Keratinocyte (primary cell): ENCODE results near the gene ANKRD28. TPM values are rescaled to one million over a fixed set of nuclear protein-coding genes. Genes with fewer than 3 reads are reported as not detected.
A peak's percentile ranks its signal among the peaks of the same experiment; 100 is the strongest.

Source experiments
- DNase-seq: peaks from one replicate; pipeline ENCODE4 v3.0.0-alpha.2; 2011; ENCODE audit warnings: low read depth, missing footprints, low spot score
- FAIRE-seq: peaks from 2 replicates; lab custom pipeline; 2011; peaks lifted over from hg19 to GRCh38; lab: Jason Lieb, UNC
- H2AFZ ChIP-seq: 2 replicates; pipeline ENCODE4 v1.6.0; 2012; ENCODE audit warnings: low read length, control low read depth, inconsistent platforms; ENCODE audit not compliant: control insufficient read depth
- H3K27ac ChIP-seq: 2 replicates; pipeline ENCODE4 v1.5.1; 2011; ENCODE audit warnings: low read length; ENCODE audit not compliant: control insufficient read depth, insufficient read depth
- H3K27me3 ChIP-seq: 3 replicates; pipeline ENCODE4 v1.6.0; 2011; ENCODE audit warnings: low read length; ENCODE audit not compliant: control insufficient read depth, insufficient read depth; ENCODE audit errors: extremely low read depth
- H3K36me3 ChIP-seq, 2 experiments: 2 replicates in 1 of 2; 3 replicates in 1 of 2; pipeline ENCODE4 v1.5.1; 2011; ENCODE audit warnings: low read length in 2 of 2, mild to moderate bottlenecking in 1 of 2; ENCODE audit not compliant: control insufficient read depth in 2 of 2, insufficient read depth in 2 of 2; ENCODE audit errors: extremely low read depth in 1 of 2
- H3K4me1 ChIP-seq: 3 replicates; pipeline ENCODE4 v1.5.1; 2011; ENCODE audit warnings: low read length; ENCODE audit not compliant: control insufficient read depth, insufficient read depth; ENCODE audit errors: extremely low read depth
- H3K4me2 ChIP-seq: 3 replicates; pipeline ENCODE4 v1.6.0; 2011; ENCODE audit warnings: low read depth, low read length; ENCODE audit not compliant: control insufficient read depth, insufficient read depth; ENCODE audit errors: extremely low read depth
- H3K4me3 ChIP-seq, 3 experiments: fragments of 200-600 bp in 1 of 3; sonication (generic) in 1 of 3; 2 replicates in 2 of 3; 3 replicates in 1 of 3; pipeline ENCODE4 v1.5.1; 2011 to 2016; ENCODE audit warnings: low read length in 3 of 3, mild to moderate bottlenecking in 3 of 3, control low read depth in 2 of 3, inconsistent platforms in 1 of 3, low read depth in 1 of 3, mixed read lengths in 1 of 3, mixed run types in 1 of 3, moderate library complexity in 1 of 3; ENCODE audit not compliant: control insufficient read depth in 2 of 3, insufficient read depth in 2 of 3; ENCODE audit errors: extremely low read depth in 1 of 3
- H3K79me2 ChIP-seq: 2 replicates; pipeline ENCODE4 v1.6.0; 2012; ENCODE audit warnings: low read length; ENCODE audit not compliant: control insufficient read depth, insufficient read depth
- H3K9ac ChIP-seq: 3 replicates; pipeline ENCODE4 v1.6.0; 2011; ENCODE audit warnings: low read length; ENCODE audit not compliant: control insufficient read depth, insufficient read depth; ENCODE audit errors: extremely low read depth
- H3K9me1 ChIP-seq: 3 replicates; pipeline ENCODE4 v1.6.0; 2011; ENCODE audit warnings: low read length; ENCODE audit not compliant: control insufficient read depth, insufficient read depth; ENCODE audit errors: extremely low read depth
- H3K9me3 ChIP-seq: 2 replicates; pipeline ENCODE4 v1.5.1; 2012; ENCODE audit warnings: low read depth, low read length; ENCODE audit not compliant: control insufficient read depth
- H4K20me1 ChIP-seq: 3 replicates; pipeline ENCODE4 v1.6.0; 2011; ENCODE audit warnings: low read length; ENCODE audit not compliant: control insufficient read depth, insufficient read depth; ENCODE audit errors: extremely low read depth
- CTCF ChIP-seq, 3 experiments: IDR thresholded peaks in 1 of 3; conservative IDR thresholded peaks in 1 of 3; optimal IDR thresholded peaks in 1 of 3; 2 replicates in 2 of 3; 3 replicates in 1 of 3; pipeline versions ENCODE3 to v1.5.1; 2011; ENCODE audit warnings: low read length in 3 of 3, mild to moderate bottlenecking in 3 of 3, moderate library complexity in 2 of 3, control low read depth in 1 of 3, inconsistent platforms in 1 of 3; ENCODE audit not compliant: insufficient read depth in 2 of 3; ENCODE audit errors: extremely low read depth in 1 of 3
- EZH2 ChIP-seq: IDR thresholded peaks from one replicate; pipeline ENCODE4 v1.6.1; 2012; ENCODE audit warnings: inconsistent platforms, mild to moderate bottlenecking, low read length, moderate library complexity
- dilution Hi-C: fragments of 300-500 bp; cut with MboI; formaldehyde crosslinking; loops from one replicate; pipeline ENCODE4 v1.7.0; 2020; ENCODE audit warnings: low sequenced_read_pairs; ENCODE audit not compliant: extremely low pct_ligation_motif_present
- polyA plus RNA-seq, 5 experiments: library from polyadenylated mRNA; depleted of rRNA in 3 of 5; stranded (reverse) in 3 of 5; stranded (forward) in 1 of 5; unstranded in 1 of 5; fragments of >200 nt; gene quantifications; 1 replicate in 1 of 5; 2 replicates in 3 of 5; 3 replicates in 1 of 5; pipeline versions ENCODE4 v1.2.1 to v1.2.3, GENCODE V29; 2011 to 2012; ENCODE audit warnings: missing spikeins in 2 of 5, low read depth in 1 of 5, low replicate concordance in 1 of 5

Gene ANKRD28
- polyA plus RNA-seq, 1 donor (not counting 4 experiments of a cell fraction or from before 2014, with no cell fraction given) = 32.7 TPM

GRCh38 chr3:15637131-15637951, 160.4 kb downstream of the ANKRD28 start:
- H3K36me3 ChIP-seq = no peaks in the 10 kb centered on the region
- H3K4me2 ChIP-seq = no peak overlapping the region
- dilution Hi-C loops = no loop called here
- peaks cover 18% of the 10 kb centered on the region for H3K4me1 ChIP-seq
- H2AFZ ChIP-seq = no peak overlapping the region
- TF ChIP-seq EZH2 = no peak
- H3K9ac ChIP-seq = no peak overlapping the region
- no peaks in the 10 kb centered on the region for H3K9me3 ChIP-seq
- H3K9me1 ChIP-seq = no peaks in the 10 kb centered on the region
- no peak for FAIRE-seq
- no peaks in the 10 kb centered on the region for H3K79me2 ChIP-seq
- no peaks in the 10 kb centered on the region for H3K27me3 ChIP-seq
- H4K20me1 ChIP-seq = no peaks in the 10 kb centered on the region
- no peak for DNase-seq
- no peak overlapping the region for H3K27ac ChIP-seq
- H3K4me3 ChIP-seq = no peak overlapping the region

DNA sequence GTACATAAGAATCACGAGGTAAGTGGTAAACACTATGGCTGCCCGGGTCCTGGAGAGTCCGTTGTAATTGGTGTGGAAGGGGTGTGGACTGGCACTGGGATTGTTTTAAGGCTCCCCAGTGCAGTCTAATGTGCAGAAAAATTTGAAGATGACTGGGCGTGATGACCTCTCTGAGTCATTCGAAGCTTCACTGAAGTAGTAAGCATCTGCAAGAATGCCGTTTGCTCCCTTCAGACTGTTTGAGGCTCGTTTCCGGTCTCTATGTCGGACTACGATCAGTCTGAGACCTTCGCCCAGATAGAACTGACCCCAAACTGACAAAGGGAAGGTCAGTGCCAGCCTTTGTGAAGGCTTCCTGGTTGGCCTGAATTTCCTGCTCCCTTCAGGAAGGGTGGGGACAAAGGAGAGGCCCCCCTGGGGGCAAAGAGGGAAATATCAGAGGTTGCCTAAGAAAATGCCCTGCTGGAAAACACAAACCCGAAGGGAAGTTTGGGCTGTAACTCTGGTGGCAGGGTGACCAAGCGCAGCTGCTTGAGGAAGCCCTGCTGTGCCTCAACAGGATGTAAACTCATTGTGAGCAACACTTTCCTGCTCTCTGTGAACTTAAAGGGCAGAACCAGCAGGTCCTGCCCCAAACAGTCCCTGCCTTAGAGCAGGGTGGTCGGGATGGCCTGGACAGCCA, 161.6 kb downstream of the ANKRD28 start:
- Histone ChIP-seq H3K36me3 (no peaks in the 10 kb centered on the region), H3K4me2 (no peak overlapping the region), H3K9me1 (no peaks in the 10 kb centered on the region), H3K79me2 (no peaks in the 10 kb centered on the region), H3K9me3 (no peaks in the 10 kb centered on the region), H3K4me3 (no peak overlapping the region), H3K27ac (peak overlapping the region; percentile 12), H3K4me1 (peaks cover 26% of the 10 kb centered on the region), H4K20me1 (no peaks in the 10 kb centered on the region), H3K9ac (no peak overlapping the region), H2AFZ (no peak overlapping the region), H3K27me3 (no peaks in the 10 kb centered on the region)
- dilution Hi-C loops = no loop called here
- DNase-seq (no peak), FAIRE-seq (no peak)
- TF ChIP-seq CTCF (optimal IDR thresholded peaks at IDR 0.05 in 1 of 3, IDR thresholded peaks at IDR 0.05 in 1 of 3, conservative IDR thresholded peaks at IDR 0.05 in 1 of 3; ENCODE audit: extremely low read depth in 1 of 3, insufficient read depth in 2 of 3, low read length in 3 of 3) (no peak), EZH2 (no peak)
